OCI-LY3 (cell line): Measurements from ENCODE around the gene HMCN1.

Experiments used
- EZH2phosphoT487 ChIP-seq: fragments of 200-600 bp; shearing (Covaris generic); IDR thresholded peaks from 2 replicates; pipeline ENCODE4 v1.6.1; 2018; ENCODE audit warnings: antibody characterized with exemption, mixed run types, low read depth
- TF ChIP-seq, protein P1 (sequence below): fragments of 200-600, 300-600 bp; sonication (generic); IDR thresholded peaks from 2 replicates; pipeline ENCODE4 v1.5.1; 2014; ENCODE audit warnings: antibody characterized with exemption, low read length, low read depth

- TF ChIP-seq, protein P1, sequence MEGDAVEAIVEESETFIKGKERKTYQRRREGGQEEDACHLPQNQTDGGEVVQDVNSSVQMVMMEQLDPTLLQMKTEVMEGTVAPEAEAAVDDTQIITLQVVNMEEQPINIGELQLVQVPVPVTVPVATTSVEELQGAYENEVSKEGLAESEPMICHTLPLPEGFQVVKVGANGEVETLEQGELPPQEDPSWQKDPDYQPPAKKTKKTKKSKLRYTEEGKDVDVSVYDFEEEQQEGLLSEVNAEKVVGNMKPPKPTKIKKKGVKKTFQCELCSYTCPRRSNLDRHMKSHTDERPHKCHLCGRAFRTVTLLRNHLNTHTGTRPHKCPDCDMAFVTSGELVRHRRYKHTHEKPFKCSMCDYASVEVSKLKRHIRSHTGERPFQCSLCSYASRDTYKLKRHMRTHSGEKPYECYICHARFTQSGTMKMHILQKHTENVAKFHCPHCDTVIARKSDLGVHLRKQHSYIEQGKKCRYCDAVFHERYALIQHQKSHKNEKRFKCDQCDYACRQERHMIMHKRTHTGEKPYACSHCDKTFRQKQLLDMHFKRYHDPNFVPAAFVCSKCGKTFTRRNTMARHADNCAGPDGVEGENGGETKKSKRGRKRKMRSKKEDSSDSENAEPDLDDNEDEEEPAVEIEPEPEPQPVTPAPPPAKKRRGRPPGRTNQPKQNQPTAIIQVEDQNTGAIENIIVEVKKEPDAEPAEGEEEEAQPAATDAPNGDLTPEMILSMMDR, result no peak
- TF ChIP-seq EZH2phosphoT487, result no peak
Observed at GRCh38 chr1:186042230-186042629, 308.0 kb downstream of the HMCN1 start.
